Activated CD8-positive, alpha-beta memory T cell treated with anti-CD3 and anti-CD28 coated beads, Interleukin-2, amount 50 U/mL, for 48 hours (primary cell): ENCODE results near the gene COL25A1.
"Not testable (repeated sequence)": the region's sequence is repeated elsewhere in the genome, so short reads cannot be mapped to it uniquely, and the experiment has no call there.

ENCODE experiments used
- DNase-seq: peaks from one replicate; pipeline ENCODE4 v3.0.0-alpha.2; 2020

COL25A1 gene

DNA sequence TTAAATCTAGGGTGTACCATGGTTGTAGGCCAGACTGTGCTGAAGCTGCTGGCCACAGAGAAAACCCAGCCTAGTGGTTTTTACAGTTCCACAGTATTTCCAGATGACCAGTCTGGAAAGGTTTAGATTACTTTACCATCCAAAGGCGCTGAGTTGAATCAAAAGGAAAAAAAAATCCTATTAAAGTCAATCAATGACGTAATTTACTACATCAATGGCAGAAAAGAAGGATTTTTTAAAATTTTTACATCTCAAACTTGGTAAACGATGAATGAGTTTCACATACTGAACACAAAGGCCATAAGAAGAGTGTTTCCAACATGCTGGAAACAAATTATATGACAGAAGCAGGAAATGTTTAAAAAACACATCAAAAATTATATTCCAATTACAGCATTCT, 409.0 kb downstream of the COL25A1 start:
- no peak for DNase-seq

GRCh38 chr4:108891896-108892590, 410.4 kb downstream of the COL25A1 start:
- no peak for DNase-seq

- no peak for DNase-seq
Measured at GRCh38 chr4:108890484-108890881, 412.0 kb downstream of the COL25A1 start.

GRCh38 chr4:108889696-108890483, 412.6 kb downstream of the COL25A1 start:
- no peak for DNase-seq

GRCh38 chr4:108888769-108889168, 413.7 kb downstream of the COL25A1 start:
- DNase-seq: no peak

- DNase-seq: no peak
Measured at GRCh38 chr4:108887034-108887433, 415.4 kb downstream of the COL25A1 start.

DNA sequence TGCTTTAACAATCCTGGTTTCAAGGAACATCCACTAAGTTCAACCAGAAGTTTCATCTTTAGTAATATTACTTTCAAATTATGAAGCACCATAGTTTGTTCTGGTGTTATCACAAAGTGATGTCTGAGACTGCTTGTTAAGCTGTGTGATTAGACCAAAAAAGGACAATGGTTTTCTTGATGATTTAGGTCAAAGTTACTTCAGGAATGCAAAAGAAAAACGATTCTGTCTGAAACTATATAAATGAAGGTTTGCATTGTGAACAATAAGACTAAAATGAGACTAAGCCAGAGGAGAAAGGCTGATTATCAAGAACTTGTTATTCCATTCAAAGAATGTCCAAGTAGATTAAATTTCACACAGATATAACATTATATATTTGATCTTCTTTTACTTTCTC, 417.2 kb downstream of the COL25A1 start:
- DNase-seq: no peak

- DNase-seq: no peak
Measured at GRCh38 chr4:108884596-108884995, 417.9 kb downstream of the COL25A1 start.

DNA sequence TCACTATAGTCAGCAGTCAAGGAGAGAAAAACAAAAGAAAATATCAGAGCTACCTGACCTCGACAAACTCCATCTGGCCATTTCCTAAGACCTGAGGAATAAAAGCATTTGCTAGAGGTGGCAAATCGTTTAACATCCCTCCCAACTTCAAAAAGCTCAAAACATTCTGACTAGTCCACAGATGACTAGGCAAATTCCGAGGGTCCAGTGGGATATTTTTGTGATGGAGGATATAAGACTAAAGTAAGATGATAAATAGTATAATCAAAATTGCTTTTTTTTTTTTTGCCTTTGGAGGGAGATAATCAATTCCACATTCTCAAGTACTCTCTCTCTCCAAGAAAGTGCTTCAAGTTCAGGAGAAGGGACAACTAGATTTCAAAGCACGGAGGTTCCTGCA, 420.5 kb downstream of the COL25A1 start:
- no peak for DNase-seq

DNA sequence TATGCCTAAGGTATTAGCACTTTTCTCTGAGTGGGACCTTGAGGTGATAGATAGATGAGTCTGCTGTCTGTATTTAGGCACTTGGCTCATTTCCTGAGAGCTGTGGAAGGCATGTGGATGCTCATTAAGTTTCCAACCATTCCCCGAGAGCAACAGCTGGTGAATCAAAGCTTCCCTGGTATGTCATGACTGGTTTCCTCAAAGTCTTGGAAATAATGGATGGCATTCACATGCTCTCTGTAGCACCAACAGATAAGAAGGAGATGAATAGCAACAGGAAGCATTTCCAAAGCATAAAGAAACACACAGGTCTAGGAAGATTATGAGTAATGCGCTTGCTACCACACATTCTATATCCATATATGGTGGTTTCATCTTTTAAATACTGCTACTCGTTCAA, 421.3 kb downstream of the COL25A1 start:
- DNase-seq: no peak

DNA sequence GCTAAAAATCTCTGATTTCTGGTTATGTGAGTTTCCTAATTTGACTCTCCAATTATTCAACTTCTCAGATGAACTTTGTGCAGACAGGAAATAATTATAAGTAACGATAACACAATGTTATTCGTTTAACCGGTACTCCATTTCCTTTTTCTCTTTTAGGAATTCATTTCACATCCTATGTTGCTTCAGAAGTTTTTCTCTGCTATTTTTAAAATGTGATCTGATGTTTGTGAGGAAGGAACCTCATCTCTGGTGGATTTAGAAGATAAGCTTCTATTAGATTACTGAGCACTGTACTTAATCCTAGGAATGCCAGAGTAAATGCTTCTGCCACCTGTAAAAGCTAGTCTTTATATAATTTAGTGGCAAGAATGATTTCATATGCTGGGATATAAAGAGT, 423.7 kb downstream of the COL25A1 start:
- DNase-seq: no peak

DNA sequence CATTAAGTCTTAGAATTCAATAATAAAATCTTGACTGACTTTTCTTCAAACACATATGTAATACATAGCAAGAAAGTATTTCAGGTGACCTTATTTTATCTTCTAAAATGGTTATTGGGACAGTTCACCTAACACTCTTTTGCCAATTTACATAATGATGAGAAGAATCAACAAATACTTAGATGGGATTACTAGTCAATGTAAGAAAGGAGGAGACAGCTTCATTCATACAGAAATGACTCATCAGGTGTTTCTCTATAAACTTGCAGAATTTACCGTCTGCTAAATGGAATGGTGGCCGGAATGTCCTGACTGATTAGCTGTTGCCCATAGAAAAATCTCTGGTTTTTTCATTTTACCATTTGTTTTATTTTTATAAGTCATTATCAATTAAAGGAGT, 424.6 kb downstream of the COL25A1 start:
- no peak for DNase-seq

DNA sequence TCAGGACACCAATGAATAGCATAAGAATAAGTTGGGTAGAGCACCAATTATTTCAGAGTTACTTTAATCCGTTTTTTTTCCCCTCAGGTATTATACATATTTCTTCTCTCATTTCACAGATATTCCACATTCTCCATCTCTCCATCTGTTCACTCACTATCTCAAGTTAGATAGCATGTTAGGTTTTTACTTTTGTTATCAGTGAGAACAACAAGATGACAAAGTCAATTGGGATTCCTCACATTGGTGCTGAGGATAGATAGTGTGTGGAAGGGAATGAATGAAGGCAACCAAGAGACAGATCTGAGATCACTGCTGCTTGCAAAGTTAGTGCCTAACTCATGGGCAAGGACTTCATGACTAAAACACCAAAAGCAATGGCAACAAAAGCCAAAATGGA, 427.7 kb downstream of the COL25A1 start:
- no peak for DNase-seq

- not testable (repeated sequence) for DNase-seq
Measured at GRCh38 chr4:108869970-108870369, 432.5 kb downstream of the COL25A1 start.

DNA sequence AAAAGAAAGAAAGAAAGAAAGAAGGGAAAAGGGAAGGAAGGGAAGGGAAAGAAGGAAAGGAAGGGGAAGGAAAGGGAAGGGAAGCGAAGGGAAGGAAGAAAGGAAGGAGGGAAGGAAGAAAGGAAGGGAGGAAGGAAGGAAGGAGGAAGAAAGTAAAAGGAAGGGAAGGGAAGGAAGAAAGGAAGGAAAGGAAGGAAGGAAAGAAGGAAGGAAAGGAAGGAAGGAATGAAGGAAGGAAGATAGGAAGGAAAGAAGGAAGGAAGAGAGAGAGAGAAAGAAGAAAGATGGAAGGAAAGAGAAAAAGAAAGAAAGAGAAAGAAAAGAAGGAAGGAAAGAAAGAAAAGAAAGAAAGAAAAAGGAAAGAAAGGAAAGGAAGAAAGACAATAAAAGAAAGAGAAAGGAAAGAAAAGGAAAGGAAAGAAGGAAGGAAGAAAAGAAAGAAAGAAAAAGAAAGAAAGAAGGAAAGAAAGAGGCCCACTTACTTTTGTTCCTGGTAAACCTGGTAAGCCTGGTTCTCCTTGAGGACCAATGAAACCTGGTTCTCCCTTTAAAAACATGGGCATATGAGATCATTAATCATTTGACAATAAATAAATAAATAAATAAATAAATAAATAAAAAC, 433.7 kb downstream of the COL25A1 start:
- no peak for DNase-seq

DNA sequence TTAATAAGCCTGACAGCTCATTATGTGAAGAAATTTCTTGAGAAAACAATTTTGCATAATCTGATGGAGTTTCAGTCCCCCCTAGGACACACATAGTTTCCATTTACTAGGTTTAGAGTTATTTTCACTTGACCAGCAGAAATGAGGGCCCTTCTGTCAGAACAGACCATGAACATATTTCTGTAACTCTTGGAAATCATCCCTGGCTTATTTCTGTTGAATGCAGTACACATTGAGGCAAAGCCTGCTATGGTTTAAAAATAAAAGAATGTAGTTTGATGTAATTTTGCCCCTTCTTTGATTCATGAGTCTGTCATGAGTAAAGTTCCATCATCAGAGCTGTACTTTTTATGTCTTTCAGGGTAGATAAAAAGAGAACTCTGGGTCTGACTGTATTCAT, 435.0 kb downstream of the COL25A1 start:
- DNase-seq: no peak

DNA sequence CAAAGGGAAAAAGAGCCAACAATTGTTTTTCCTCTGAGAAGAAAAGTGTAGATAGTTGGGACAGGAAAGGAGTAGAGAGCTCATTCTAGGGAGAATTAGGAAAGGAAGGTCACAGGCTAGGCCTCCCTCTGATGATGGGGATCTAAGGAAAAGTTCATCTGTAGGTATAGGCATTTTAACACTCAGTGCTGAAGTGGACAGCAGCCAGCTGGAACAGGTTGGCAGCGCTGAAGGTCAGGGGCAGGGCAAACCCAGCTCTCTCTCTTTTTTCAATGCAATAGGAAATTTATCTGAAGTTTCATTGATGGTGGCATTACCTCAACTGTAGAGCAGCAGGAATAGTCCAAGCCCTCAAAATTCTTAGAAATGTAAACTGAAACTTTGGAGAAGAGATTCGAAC, 441.1 kb downstream of the COL25A1 start:
- DNase-seq: no peak

GRCh38 chr4:108854786-108855185, 447.7 kb downstream of the COL25A1 start:
- DNase-seq: no peak

DNA sequence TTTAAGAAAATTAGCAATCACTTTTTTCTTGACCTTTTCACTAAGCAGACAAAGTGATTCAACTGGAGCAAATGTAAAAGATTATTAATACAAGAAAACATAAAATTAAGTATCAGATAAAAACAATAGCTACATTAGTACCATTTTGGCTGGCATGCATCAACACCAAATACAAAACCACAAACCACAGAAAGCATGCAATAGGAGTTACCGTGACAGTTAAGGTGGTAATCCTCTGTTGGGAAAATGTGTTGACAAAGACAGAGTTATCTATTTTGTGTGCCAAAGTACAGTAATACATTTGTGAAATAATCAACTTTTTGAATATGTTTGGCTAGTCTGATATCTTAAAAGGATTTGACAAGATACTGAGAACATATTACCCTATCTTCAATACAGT, 449.8 kb downstream of the COL25A1 start:
- no peak for DNase-seq

- DNase-seq: no peak
Measured at GRCh38 chr4:108851366-108851765, 451.1 kb downstream of the COL25A1 start.

GRCh38 chr4:108850219-108850649, 452.2 kb downstream of the COL25A1 start:
- no peak for DNase-seq

GRCh38 chr4:108849611-108850168, 452.8 kb downstream of the COL25A1 start:
- no peak for DNase-seq

- DNase-seq: no peak
Measured at GRCh38 chr4:108846568-108846967, 455.9 kb downstream of the COL25A1 start.
